ENCODE results near the gene FASTKD3. TPM values are rescaled to one million over a fixed set of nuclear protein-coding genes. Genes with fewer than 3 reads are reported as not detected.
"Not testable (repeated sequence)": the region's sequence is repeated elsewhere in the genome, so short reads cannot be mapped to it uniquely, and the experiment has no call there.

FASTKD3 gene
- total and polyA plus RNA-seq, 2 donors (not counting 3 experiments of a cell fraction or from before 2014, with no cell fraction given), result 5.5 to 9.6 TPM

- CTCF ChIA-PET, result interaction anchor here (1.0 kb wide), 1 partner anchor 12 kb away, joined by 5 read pairs; no protein-coding TSS in a partner anchor
- no peaks in the 10 kb centered on the region for H3K27me3 ChIP-seq (ENCODE audit: control insufficient read depth in 2 of 2, insufficient read depth in 2 of 2, low read length in 2 of 2)
- no peaks in the 10 kb centered on the region for H3K79me2 ChIP-seq (ENCODE audit: control insufficient read depth, insufficient read depth, low read length)
- dilution Hi-C loops (cut with MboI; ENCODE audit: extremely low pct_ligation_motif_present, low sequenced_read_pairs) (no loop called here), intact Hi-C loops (cut with micrococcal nuclease) (no loop called here)
- TF ChIP-seq CTCF (IDR thresholded peaks at IDR 0.05; ENCODE audit: extremely low read depth in 1 of 2, insufficient read depth in 1 of 2, low read depth in 1 of 2, low read length in 2 of 2) (no peak), POLR2A (IDR thresholded peaks at IDR 0.05; ENCODE audit: low read depth, low read length) (no peak), EZH2 (IDR thresholded peaks at IDR 0.05; ENCODE audit: borderline replicate concordance, low read depth, low read length, severe bottlenecking) (no peak), FOS (IDR thresholded peaks at IDR 0.05; ENCODE audit: borderline replicate concordance, insufficient read depth, low read length) (no peak)
- no peaks in the 10 kb centered on the region for H4K20me1 ChIP-seq (replicated peaks; ENCODE audit: control insufficient read depth, extremely low read depth, insufficient read depth, low read length)
- no peaks in the 10 kb centered on the region for H3K9me1 ChIP-seq (replicated peaks; ENCODE audit: control insufficient read depth, extremely low read depth, insufficient read depth, low read length)
- H3K4me3 ChIP-seq (replicated peaks in 1 of 3; ENCODE audit: insufficient read depth in 1 of 3, low read depth in 1 of 3, low read length in 3 of 3), result no peak overlapping the region
- H3K27ac ChIP-seq (ENCODE audit: insufficient read depth, low read depth, low read length), result no peak overlapping the region
- H3K4me1 ChIP-seq (ENCODE audit: control insufficient read depth, extremely low read depth, insufficient read depth, low read length), result no peaks in the 10 kb centered on the region
- DNase-seq (ENCODE audit: low read depth, low spot score) (no peak), FAIRE-seq (no peak)
- H3K4me2 ChIP-seq (ENCODE audit: insufficient read depth, low read length), result no peak overlapping the region
- no peak overlapping the region for H3K9ac ChIP-seq (replicated peaks; ENCODE audit: extremely low read depth, insufficient read depth, low read length)
- POLR2A ChIA-PET, result no interaction called here
- H3K36me3 ChIP-seq (ENCODE audit: control insufficient read depth in 2 of 2, extremely low read depth in 1 of 2, insufficient read depth in 2 of 2, low read length in 2 of 2), result no peaks in the 10 kb centered on the region
- H3K9me3 ChIP-seq (replicated peaks; ENCODE audit: control insufficient read depth, insufficient read depth, low read length), result no peaks in the 10 kb centered on the region
- no peak overlapping the region for H2AFZ ChIP-seq (ENCODE audit: low read depth, low read length)
- BruUV-seq (replicated peaks), result no TSS peak
Measured at GRCh38 chr5:7916171-7916804, 47.5 kb upstream of the FASTKD3 start.

GRCh38 chr5:7911429-7911771 lies 42.6 kb upstream of the FASTKD3 start:
- H2AFZ ChIP-seq (ENCODE audit: low read depth, low read length); CTCF ChIA-PET; H4K20me1 ChIP-seq (replicated peaks; ENCODE audit: control insufficient read depth, extremely low read depth, insufficient read depth, low read length); H3K9me1 ChIP-seq (replicated peaks; ENCODE audit: control insufficient read depth, extremely low read depth, insufficient read depth, low read length); H3K9me3 ChIP-seq (replicated peaks; ENCODE audit: control insufficient read depth, insufficient read depth, low read length); H3K4me2 ChIP-seq (ENCODE audit: insufficient read depth, low read length); POLR2A ChIA-PET; H3K36me3 ChIP-seq (ENCODE audit: control insufficient read depth in 2 of 2, extremely low read depth in 1 of 2, insufficient read depth in 2 of 2, low read length in 2 of 2); H3K4me3 ChIP-seq (replicated peaks in 1 of 3; ENCODE audit: insufficient read depth in 1 of 3, low read depth in 1 of 3, low read length in 3 of 3); DNase-seq (ENCODE audit: low read depth, low spot score); intact Hi-C loops (cut with micrococcal nuclease); dilution Hi-C loops (cut with MboI; ENCODE audit: extremely low pct_ligation_motif_present, low sequenced_read_pairs); H3K9ac ChIP-seq (replicated peaks; ENCODE audit: extremely low read depth, insufficient read depth, low read length); H3K27ac ChIP-seq (ENCODE audit: insufficient read depth, low read depth, low read length); H3K27me3 ChIP-seq (ENCODE audit: control insufficient read depth in 2 of 2, insufficient read depth in 2 of 2, low read length in 2 of 2); H3K79me2 ChIP-seq (ENCODE audit: control insufficient read depth, insufficient read depth, low read length); BruUV-seq (replicated peaks); FAIRE-seq; H3K4me1 ChIP-seq (ENCODE audit: control insufficient read depth, extremely low read depth, insufficient read depth, low read length): not testable (repeated sequence)
